Measurements from ENCODE around the gene GABARAPL1. TPM values are rescaled to one million over a fixed set of nuclear protein-coding genes. Genes with fewer than 3 reads are reported as not detected.

GABARAPL1 gene
- 53.4 and 55.6 TPM in 2 replicates for total RNA-seq (2021)
- long read RNA-seq, transcript GABARAPL1-201 (4 exons, 1,957 nt) = major isoform, 130 of 147 reads
- long read RNA-seq, partial matches to known transcripts = 1 of 147 reads
- long read RNA-seq, other reads (novel, unspliced or antisense) = 10 of 147 reads

DNA sequence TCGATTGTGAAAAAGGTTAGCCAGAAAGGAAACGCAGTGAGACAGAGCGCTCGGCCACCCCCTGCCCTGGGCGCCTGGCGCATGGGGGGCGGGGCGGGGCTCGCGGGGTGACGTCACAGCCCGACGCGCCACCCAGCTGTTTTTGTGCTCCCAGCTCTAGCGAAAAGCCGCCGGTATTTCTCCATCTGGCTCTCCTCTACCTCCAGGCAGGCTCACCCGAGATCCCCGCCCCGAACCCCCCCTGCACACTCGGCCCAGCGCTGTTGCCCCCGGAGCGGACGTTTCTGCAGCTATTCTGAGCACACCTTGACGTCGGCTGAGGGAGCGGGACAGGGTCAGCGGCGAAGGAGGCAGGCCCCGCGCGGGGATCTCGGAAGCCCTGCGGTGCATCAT is at the start of gene GABARAPL1:
GABARAPL1 (plus strand) TSS at position 139 of the 393 bp plus-strand sequence; CDS start at position 392, 253 bp downstream.
- DNase-seq = peak; percentile 83
- H3K56ac ChIP-seq (ENCODE audit: insufficient read length, low read depth, low read length) = no peak within 1 kb of the TSS
- H3K4ac ChIP-seq (ENCODE audit: low read depth, low read length) = no peak within 1 kb of the TSS; the same call in 1 of the 2 replicates
- peak within 1 kb of the TSS; percentile 94 for H3K18ac ChIP-seq (ENCODE audit: insufficient read length, low read depth, low read length)
- H3K9me3 ChIP-seq (ENCODE audit: control insufficient read depth, low read depth, low read length) = no peaks in the 10 kb centered on the region
- H3K79me1 ChIP-seq (ENCODE audit: insufficient read depth, low read depth, low read length, poor library complexity, severe bottlenecking) = peaks cover 8% of the 10 kb centered on the region
- no peak for TF ChIP-seq CTCF (conservative IDR thresholded peaks at IDR 0.05)
- Mint-ChIP-seq H3K27ac (peak within 1 kb of the TSS; percentile 97 to 99 (median 99)), H3K9me3 (no peaks in the 10 kb centered on the region; a peak in 1 of 5 replicates), H3K4me3 (peak within 1 kb of the TSS; percentile 96 to 99), H3K36me3 (ENCODE audit: insufficient read depth in 1 of 3, low read depth in 3 of 3) (no peaks in the 10 kb centered on the region; a peak in 2 of 7 replicates), H3K4me1 (peaks cover 24 to 26% of the 10 kb centered on the region in 2 experiments), H3K27me3 (ENCODE audit: low read depth) (no peaks in the 10 kb centered on the region)
- H3K23ac ChIP-seq (ENCODE audit: insufficient read length, low read depth, low read length) = no peak within 1 kb of the TSS
- H2BK120ac ChIP-seq (ENCODE audit: low read depth, low read length, poor library complexity, severe bottlenecking) = no peak within 1 kb of the TSS
- H3K9ac ChIP-seq (ENCODE audit: extremely low read depth, insufficient read length, low read length) = peak within 1 kb of the TSS; percentile 86
- no peak within 1 kb of the TSS for H2AFZ ChIP-seq (ENCODE audit: low read length)
- H2BK5ac ChIP-seq (ENCODE audit: insufficient read length, low read length) = no peak within 1 kb of the TSS
- H3T11ph ChIP-seq (ENCODE audit: low read length) = peak within 1 kb of the TSS; percentile 9
- H2BK12ac ChIP-seq (ENCODE audit: insufficient read length, low read depth, low read length) = no peak within 1 kb of the TSS
- peaks cover 6% of the 10 kb centered on the region for H3K4me1 ChIP-seq (ENCODE audit: insufficient read depth, low read length)
- H4K20me1 ChIP-seq (ENCODE audit: control insufficient read depth, insufficient read depth, insufficient read length) = peaks cover 3% of the 10 kb centered on the region
- peak within 1 kb of the TSS; percentile 29 for H3K27ac ChIP-seq (ENCODE audit: insufficient read length, low read depth, low read length)
- WGBS (ENCODE audit: extremely low coverage, insufficient read length, low lambda C conversion rate) = no CpG with 5 or more reads among the region's 35 CpGs
- H3K4me2 ChIP-seq (ENCODE audit: insufficient read depth, insufficient read length, low read length) = peak within 1 kb of the TSS; percentile 90
- H3K27me3 ChIP-seq (ENCODE audit: insufficient read depth, low read length) = no peaks in the 10 kb centered on the region
- H3K79me2 ChIP-seq (ENCODE audit: insufficient read depth, low read length) = peaks cover 3% of the 10 kb centered on the region; the same call in 1 of the 2 replicates
- H4K91ac ChIP-seq (ENCODE audit: insufficient read length, low read depth, low read length) = no peak within 1 kb of the TSS
- H4K5ac ChIP-seq (ENCODE audit: insufficient read length, low read depth, low read length) = no peak within 1 kb of the TSS
- H3K14ac ChIP-seq (ENCODE audit: insufficient read depth, low read length) = peak within 1 kb of the TSS; percentile 88; the same call in 1 of the 2 replicates
- peaks cover 12% of the 10 kb centered on the region for H3K23me2 ChIP-seq (ENCODE audit: insufficient read length, low read depth, low read length, poor library complexity, severe bottlenecking)
- no peak within 1 kb of the TSS for H2BK15ac ChIP-seq (ENCODE audit: low read depth, low read length)
- H2AK5ac ChIP-seq (ENCODE audit: insufficient read length, low read length) = no peak within 1 kb of the TSS
- H2BK20ac ChIP-seq (ENCODE audit: low read depth, low read length, poor library complexity, severe bottlenecking) = no peak within 1 kb of the TSS
- H4K8ac ChIP-seq (replicated peaks; ENCODE audit: insufficient read length, low read depth, low read length) = no peak within 1 kb of the TSS
